GM23338 (cell line): ENCODE results near the gene C11orf65.

Experiments
- CTCF ChIP-seq, 2 experiments: fragments of 200-600 bp in 1 of 2; sonication (generic) in 1 of 2; conservative IDR thresholded peaks; 2 replicates each; pipeline versions ENCODE4 v1.5.1 to v1.6.1; 2016 to 2017; ENCODE audit warnings: antibody characterized with exemption in 2 of 2, low read depth in 2 of 2, mild to moderate bottlenecking in 2 of 2, moderate library complexity in 1 of 2
- ETS1 ChIP-seq: IDR thresholded peaks from 2 replicates; pipeline ENCODE4 v1.6.1; 2016; ENCODE audit warnings: antibody characterized with exemption
- EZH2 ChIP-seq: fragments of 200-600 bp; sonication (generic); IDR thresholded peaks from one replicate; pipeline ENCODE4 v1.8.0; 2017; ENCODE audit warnings: antibody characterized with exemption, mild to moderate bottlenecking, low read depth; ENCODE audit not compliant: unreplicated experiment

- TF ChIP-seq ETS1 = no peak
- TF ChIP-seq CTCF (conservative IDR thresholded peaks at IDR 0.05; ENCODE audit: low read depth in 2 of 2) = no peak
- TF ChIP-seq EZH2 = no peak
Measured at GRCh38 chr11:108393046-108393445, 74.3 kb downstream of the C11orf65 start.
